MM.1S (cell line): ENCODE results near the gene LHX5.

Experiments
- DNase-seq: peaks from one replicate; pipeline ENCODE4 v3.0.0-alpha.2; 2015
- H2AFZ ChIP-seq: fragments of 300-600 bp; sonication (generic); 2 replicates; pipeline ENCODE4 v1.6.0; 2016; ENCODE audit warnings: antibody characterized with exemption, low read length
- H3F3A ChIP-seq: fragments of 300-600 bp; sonication (generic); 2 replicates; pipeline ENCODE4 v1.6.1; 2016; ENCODE audit warnings: mild to moderate bottlenecking, antibody characterized with exemption, low read length, moderate library complexity, mixed read lengths; ENCODE audit not compliant: insufficient read depth
- H3K27ac ChIP-seq: fragments of 300-600 bp; sonication (generic); 2 replicates; pipeline ENCODE4 v1.5.1; 2016; ENCODE audit warnings: mild to moderate bottlenecking, low read length
- H3K27me3 ChIP-seq: fragments of 300-600 bp; sonication (generic); replicated peaks from 2 replicates; pipeline ENCODE4 v1.6.0; 2016; ENCODE audit warnings: low read length; ENCODE audit not compliant: insufficient read depth
- H3K36me3 ChIP-seq: fragments of 300-600 bp; sonication (generic); replicated peaks from 2 replicates; pipeline ENCODE4 v1.6.1; 2016; ENCODE audit warnings: mild to moderate bottlenecking, low read length, mixed read lengths; ENCODE audit not compliant: insufficient read depth
- H3K4me1 ChIP-seq: fragments of 300-600 bp; sonication (generic); 2 replicates; pipeline ENCODE4 v1.6.1; 2016; ENCODE audit warnings: low read length, mixed read lengths
- H3K4me2 ChIP-seq: fragments of 300-600 bp; sonication (generic); 2 replicates; pipeline ENCODE4 v1.6.0; 2016; ENCODE audit warnings: low read depth, low read length
- H3K4me3 ChIP-seq: fragments of 300-600 bp; sonication (generic); 2 replicates; pipeline ENCODE4 v1.5.1; 2016; ENCODE audit warnings: low read length, mixed read lengths
- H3K79me2 ChIP-seq: fragments of 300-600 bp; sonication (generic); 2 replicates; pipeline ENCODE4 v1.6.1; 2016; ENCODE audit warnings: mixed run types, low read length, mixed read lengths
- H3K9ac ChIP-seq: fragments of 300-600 bp; sonication (generic); 2 replicates; pipeline ENCODE4 v1.6.1; 2016; ENCODE audit warnings: low read length, mixed read lengths
- H3K9me2 ChIP-seq: fragments of 300-600 bp; sonication (generic); replicated peaks from 2 replicates; pipeline ENCODE4 v1.6.1; 2016; ENCODE audit warnings: mild to moderate bottlenecking, low read length, mixed read lengths; ENCODE audit not compliant: insufficient read depth
- H3K9me3 ChIP-seq: fragments of 300-600 bp; sonication (generic); replicated peaks from 2 replicates; pipeline ENCODE4 v1.6.1; 2016; ENCODE audit warnings: mild to moderate bottlenecking, low read length, mixed read lengths; ENCODE audit not compliant: insufficient read depth
- H4K20me1 ChIP-seq: fragments of 300-600 bp; sonication (generic); 2 replicates; pipeline ENCODE4 v1.6.1; 2016; ENCODE audit warnings: mild to moderate bottlenecking, low read length, moderate library complexity, mixed read lengths; ENCODE audit not compliant: insufficient read depth
- EZH2 ChIP-seq: fragments of 300-600 bp; sonication (generic); optimal IDR thresholded peaks from 2 replicates; pipeline ENCODE3; 2017; ENCODE audit warnings: low read depth, mild to moderate bottlenecking, antibody characterized with exemption, low read length, mixed read lengths
- EZH2phosphoT487 ChIP-seq: fragments of 300-600 bp; sonication (generic); IDR thresholded peaks from 2 replicates; pipeline ENCODE4 v1.6.1; 2018; ENCODE audit warnings: antibody characterized with exemption, low read length
- TF ChIP-seq, protein P1 (sequence below): fragments of 300-600 bp; sonication (generic); IDR thresholded peaks from 2 replicates; pipeline ENCODE4 v1.5.1; 2016; ENCODE audit warnings: antibody characterized with exemption, low read length, mixed read lengths

Gene LHX5

GRCh38 chr12:113486722-113487121 lies 15.1 kb upstream of the LHX5 start:
- Histone ChIP-seq H3K4me1 (no peaks in the 10 kb centered on the region), H3K9ac (no peak overlapping the region), H4K20me1 (no peaks in the 10 kb centered on the region), H3K27me3 (no peaks in the 10 kb centered on the region), H3K4me2 (no peak overlapping the region), H3K36me3 (no peaks in the 10 kb centered on the region), H3K4me3 (no peak overlapping the region), H3K27ac (no peak overlapping the region), H2AFZ (no peak overlapping the region), H3F3A (no peaks in the 10 kb centered on the region), H3K9me2 (no peaks in the 10 kb centered on the region), H3K9me3 (no peaks in the 10 kb centered on the region), H3K79me2 (no peaks in the 10 kb centered on the region)
- TF ChIP-seq EZH2 (no peak), EZH2phosphoT487 (no peak)
- TF ChIP-seq, protein P1, sequence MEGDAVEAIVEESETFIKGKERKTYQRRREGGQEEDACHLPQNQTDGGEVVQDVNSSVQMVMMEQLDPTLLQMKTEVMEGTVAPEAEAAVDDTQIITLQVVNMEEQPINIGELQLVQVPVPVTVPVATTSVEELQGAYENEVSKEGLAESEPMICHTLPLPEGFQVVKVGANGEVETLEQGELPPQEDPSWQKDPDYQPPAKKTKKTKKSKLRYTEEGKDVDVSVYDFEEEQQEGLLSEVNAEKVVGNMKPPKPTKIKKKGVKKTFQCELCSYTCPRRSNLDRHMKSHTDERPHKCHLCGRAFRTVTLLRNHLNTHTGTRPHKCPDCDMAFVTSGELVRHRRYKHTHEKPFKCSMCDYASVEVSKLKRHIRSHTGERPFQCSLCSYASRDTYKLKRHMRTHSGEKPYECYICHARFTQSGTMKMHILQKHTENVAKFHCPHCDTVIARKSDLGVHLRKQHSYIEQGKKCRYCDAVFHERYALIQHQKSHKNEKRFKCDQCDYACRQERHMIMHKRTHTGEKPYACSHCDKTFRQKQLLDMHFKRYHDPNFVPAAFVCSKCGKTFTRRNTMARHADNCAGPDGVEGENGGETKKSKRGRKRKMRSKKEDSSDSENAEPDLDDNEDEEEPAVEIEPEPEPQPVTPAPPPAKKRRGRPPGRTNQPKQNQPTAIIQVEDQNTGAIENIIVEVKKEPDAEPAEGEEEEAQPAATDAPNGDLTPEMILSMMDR: no peak
- no peak for DNase-seq

- Histone ChIP-seq H3K4me1 (no peaks in the 10 kb centered on the region), H3K9ac (no peak overlapping the region), H3K79me2 (no peaks in the 10 kb centered on the region), H4K20me1 (no peaks in the 10 kb centered on the region), H2AFZ (no peak overlapping the region), H3K4me2 (no peak overlapping the region), H3K9me2 (no peaks in the 10 kb centered on the region), H3K36me3 (no peaks in the 10 kb centered on the region), H3K27me3 (no peaks in the 10 kb centered on the region), H3K27ac (no peak overlapping the region), H3F3A (no peaks in the 10 kb centered on the region), H3K4me3 (no peak overlapping the region), H3K9me3 (no peaks in the 10 kb centered on the region)
- TF ChIP-seq EZH2phosphoT487: no peak
- TF ChIP-seq, protein P1: no peak
- no peak for TF ChIP-seq EZH2
- no peak for DNase-seq
These were observed 13.7 kb upstream of the LHX5 start for GRCh38 chr12:113485330-113485729.

- no peak overlapping the region for H3K4me2 ChIP-seq
- no peaks in the 10 kb centered on the region for H3K9me3 ChIP-seq
- TF ChIP-seq EZH2phosphoT487 (no peak), EZH2 (no peak)
- TF ChIP-seq, protein P1: no peak
- no peak overlapping the region for H2AFZ ChIP-seq
- no peak for DNase-seq
- H3K79me2 ChIP-seq: no peaks in the 10 kb centered on the region
- H3K4me3 ChIP-seq: no peak overlapping the region
- no peaks in the 10 kb centered on the region for H3K4me1 ChIP-seq
- H3K36me3 ChIP-seq: no peaks in the 10 kb centered on the region
- H3K27me3 ChIP-seq: peaks cover 2% of the 10 kb centered on the region
- no peak overlapping the region for H3K27ac ChIP-seq
- H3F3A ChIP-seq: no peaks in the 10 kb centered on the region
- H3K9me2 ChIP-seq: no peaks in the 10 kb centered on the region
- H3K9ac ChIP-seq: no peak overlapping the region
- no peaks in the 10 kb centered on the region for H4K20me1 ChIP-seq
These were observed 10.7 kb upstream of the LHX5 start for GRCh38 chr12:113482334-113482733.
